Body of pancreas (tissue), 4 donors: Measurements from ENCODE around the gene SCRT2. TPM values are rescaled to one million over a fixed set of nuclear protein-coding genes. Genes with fewer than 3 reads are reported as not detected.

Experiments
- ATAC-seq: fragments of 150-250 bp; one replicate; pipeline ENCODE4 v1.9.1; 2016
- DNase-seq, 4 donors: peaks; one replicate each; pipeline ENCODE4 v3.0.0-alpha.2; 2019
- H3K27ac ChIP-seq, 4 donors: fragments of 200-600 bp; sonication (generic); 1 replicate in 3 of 4; 2 replicates in 1 of 4; pipeline versions ENCODE4 v1.5.1 to v1.6.1; 2016 to 2019; ENCODE audit warnings: mild to moderate bottlenecking in 1 of 4, mixed read lengths in 1 of 4, moderate library complexity in 1 of 4
- H3K27me3 ChIP-seq, 2 donors: fragments of 200-600 bp; sonication (generic); one replicate each; pipeline ENCODE4 v1.6.0; 2016; ENCODE audit warnings: mild to moderate bottlenecking in 1 of 2
- H3K36me3 ChIP-seq, 2 donors: fragments of 200-600 bp; sonication (generic); replicated peaks in 1 of 2; 2 replicates each; pipeline ENCODE4 v1.5.1; 2016; ENCODE audit warnings: low read depth in 2 of 2; ENCODE audit not compliant: insufficient read depth in 1 of 2
- H3K4me1 ChIP-seq: fragments of 200-600 bp; sonication (generic); one replicate; pipeline ENCODE4 v1.6.0; 2016
- H3K4me3 ChIP-seq, 2 donors: fragments of 200-600 bp; sonication (generic); 1 replicate in 1 of 2; 2 replicates in 1 of 2; pipeline ENCODE4 v1.5.1; 2016 to 2019
- H3K9me3 ChIP-seq, 3 donors: fragments of 200-600 bp; sonication (generic); 1 replicate in 2 of 3; 2 replicates in 1 of 3; pipeline ENCODE4 v1.5.1; 2016
- POLR2A ChIP-seq, 3 donors: fragments of 450-650 bp; IDR thresholded peaks; one replicate each; pipeline ENCODE4 v1.6.1; 2016; ENCODE audit warnings: antibody characterized with exemption in 3 of 3, mild to moderate bottlenecking in 2 of 3
- WGBS, 2 donors: methylation state at CpG; one replicate each; pipeline ENCODE4 v1.1.5; 2017; 5-methylcytosine and 5-hydroxymethylcytosine counted together
- intact Hi-C: fragments of 100-400 bp; cut with DNase I; formaldehyde crosslinking; loops from one replicate; pipeline ENCODE4 v1.15.1; 2023
- total RNA-seq, 2 donors: library from RNA; depleted of rRNA; stranded (reverse); fragments of >200 nt; gene quantifications; one replicate each; pipeline ENCODE4 v1.1.0, GENCODE V29; 2016
- TF ChIP-seq, protein P1 (sequence below), 7 experiments: fragments of 450-650 bp in 4 of 7; fragments of 200-600 bp in 3 of 7; sonication (generic) in 3 of 7; IDR thresholded peaks; one replicate each; pipeline ENCODE4 v1.5.1; 2016 to 2019; ENCODE audit warnings: antibody characterized with exemption in 7 of 7

Gene SCRT2
- total RNA-seq, 2 donors from 2014 or later = under 0.01 TPM; not detected in 1

DNA sequence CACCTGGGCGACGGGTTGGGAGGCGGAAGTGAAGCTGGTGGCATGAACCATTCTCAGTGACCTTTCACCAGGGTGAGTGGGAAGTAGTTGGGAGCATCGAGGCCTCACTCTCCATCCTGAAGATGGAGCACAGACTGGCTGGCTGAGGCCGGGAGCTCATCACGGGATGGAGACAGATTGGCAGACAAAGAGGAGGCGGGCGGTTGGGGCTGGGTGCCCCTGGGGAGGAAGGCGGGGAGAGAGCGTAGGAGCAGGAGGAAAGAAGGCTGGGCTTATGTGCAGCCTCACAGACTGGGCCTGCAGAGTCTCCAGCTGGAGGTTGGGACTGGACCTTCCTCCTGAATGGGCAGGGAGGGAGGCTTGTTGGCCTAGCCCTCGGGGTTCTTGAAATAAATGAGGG, 44.2 kb upstream of the SCRT2 start:
- ATAC-seq (no peak), DNase-seq (no peak)
- H3K4me3 ChIP-seq = no peak overlapping the region
- intact Hi-C loops = no loop called here
- TF ChIP-seq POLR2A (IDR thresholded peaks at IDR 0.05) = no peak
- TF ChIP-seq, protein P1, sequence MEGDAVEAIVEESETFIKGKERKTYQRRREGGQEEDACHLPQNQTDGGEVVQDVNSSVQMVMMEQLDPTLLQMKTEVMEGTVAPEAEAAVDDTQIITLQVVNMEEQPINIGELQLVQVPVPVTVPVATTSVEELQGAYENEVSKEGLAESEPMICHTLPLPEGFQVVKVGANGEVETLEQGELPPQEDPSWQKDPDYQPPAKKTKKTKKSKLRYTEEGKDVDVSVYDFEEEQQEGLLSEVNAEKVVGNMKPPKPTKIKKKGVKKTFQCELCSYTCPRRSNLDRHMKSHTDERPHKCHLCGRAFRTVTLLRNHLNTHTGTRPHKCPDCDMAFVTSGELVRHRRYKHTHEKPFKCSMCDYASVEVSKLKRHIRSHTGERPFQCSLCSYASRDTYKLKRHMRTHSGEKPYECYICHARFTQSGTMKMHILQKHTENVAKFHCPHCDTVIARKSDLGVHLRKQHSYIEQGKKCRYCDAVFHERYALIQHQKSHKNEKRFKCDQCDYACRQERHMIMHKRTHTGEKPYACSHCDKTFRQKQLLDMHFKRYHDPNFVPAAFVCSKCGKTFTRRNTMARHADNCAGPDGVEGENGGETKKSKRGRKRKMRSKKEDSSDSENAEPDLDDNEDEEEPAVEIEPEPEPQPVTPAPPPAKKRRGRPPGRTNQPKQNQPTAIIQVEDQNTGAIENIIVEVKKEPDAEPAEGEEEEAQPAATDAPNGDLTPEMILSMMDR (IDR thresholded peaks at IDR 0.05) = no peak
- no peaks in the 10 kb centered on the region for H3K4me1 ChIP-seq
- H3K27ac ChIP-seq = no peak overlapping the region
- no peaks in the 10 kb centered on the region for H3K9me3 ChIP-seq
- H3K36me3 ChIP-seq = no peaks in the 10 kb centered on the region
- H3K27me3 ChIP-seq = peaks cover 0 to 2% of the 10 kb centered on the region in 2 donors
- 63 to 64% methylated on average over 11 of the region's 11 CpGs for WGBS, 2 donors

DNA sequence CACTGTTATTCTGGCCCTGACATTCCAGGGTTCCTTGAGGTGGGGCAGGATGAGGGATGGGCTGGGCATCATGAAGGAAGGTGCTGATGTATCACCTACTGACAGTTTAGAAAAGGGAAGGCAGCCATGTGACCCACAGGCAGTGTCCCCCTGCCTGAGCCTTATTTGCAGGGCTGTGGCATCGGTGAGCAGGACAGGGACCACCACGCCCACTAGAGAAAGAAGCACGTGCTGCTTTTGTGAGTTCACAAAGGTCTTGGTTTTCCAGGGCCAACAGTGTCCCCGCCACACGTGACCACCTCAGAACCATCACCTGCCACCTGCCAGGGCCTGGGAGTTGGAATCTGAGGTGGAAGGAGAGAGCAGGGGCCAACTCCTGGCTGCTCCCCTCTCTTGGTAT, 43.5 kb upstream of the SCRT2 start:
- TF ChIP-seq, protein P1 (IDR thresholded peaks at IDR 0.05) = no peak
- no peak for TF ChIP-seq POLR2A (IDR thresholded peaks at IDR 0.05)
- H3K27me3 ChIP-seq = no peaks in the 10 kb centered on the region
- intact Hi-C loops = no loop called here
- DNase-seq (no peak), ATAC-seq (no peak)
- H3K27ac ChIP-seq = no peak overlapping the region
- H3K36me3 ChIP-seq = no peaks in the 10 kb centered on the region
- WGBS, 2 donors = 73 to 83% methylated on average over 5 of the region's 5 CpGs
- no peaks in the 10 kb centered on the region for H3K4me1 ChIP-seq
- H3K9me3 ChIP-seq = no peaks in the 10 kb centered on the region
- H3K4me3 ChIP-seq = no peak overlapping the region

DNA sequence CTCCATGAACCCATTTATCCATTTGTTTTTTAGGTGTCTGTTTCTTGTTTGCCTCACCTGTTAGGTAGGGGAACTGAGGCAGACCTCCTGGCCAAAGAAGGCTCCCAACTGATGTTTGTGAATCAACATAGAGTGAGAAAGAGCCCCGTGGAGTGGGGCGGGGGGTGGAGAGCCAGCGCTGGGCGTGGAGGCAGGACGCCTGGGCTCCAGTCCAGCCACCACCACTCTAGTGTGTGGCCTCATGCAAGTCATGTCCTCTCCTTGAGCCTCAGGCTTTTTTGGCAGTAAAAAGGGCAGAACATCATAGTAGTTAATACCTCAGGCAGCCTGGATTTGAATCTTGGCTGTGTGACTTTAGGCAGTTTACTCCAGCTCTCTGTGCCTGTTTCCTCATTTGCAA, 42.2 kb upstream of the SCRT2 start:
- ATAC-seq (no peak), DNase-seq (no peak)
- TF ChIP-seq POLR2A (IDR thresholded peaks at IDR 0.05) = no peak
- TF ChIP-seq, protein P1 (IDR thresholded peaks at IDR 0.05) = no peak
- Histone ChIP-seq H3K36me3 (no peaks in the 10 kb centered on the region), H3K27me3 (no peaks in the 10 kb centered on the region), H3K4me3 (no peak overlapping the region), H3K4me1 (no peaks in the 10 kb centered on the region), H3K9me3 (peaks cover 0 to 4% (median 0%) of the 10 kb centered on the region in 3 donors), H3K27ac (no peak overlapping the region)
- whole genome bisulfite sequencing, 2 donors = 47 to 67% methylated on average over 5 of the region's 5 CpGs
- intact Hi-C loops = no loop called here

DNA sequence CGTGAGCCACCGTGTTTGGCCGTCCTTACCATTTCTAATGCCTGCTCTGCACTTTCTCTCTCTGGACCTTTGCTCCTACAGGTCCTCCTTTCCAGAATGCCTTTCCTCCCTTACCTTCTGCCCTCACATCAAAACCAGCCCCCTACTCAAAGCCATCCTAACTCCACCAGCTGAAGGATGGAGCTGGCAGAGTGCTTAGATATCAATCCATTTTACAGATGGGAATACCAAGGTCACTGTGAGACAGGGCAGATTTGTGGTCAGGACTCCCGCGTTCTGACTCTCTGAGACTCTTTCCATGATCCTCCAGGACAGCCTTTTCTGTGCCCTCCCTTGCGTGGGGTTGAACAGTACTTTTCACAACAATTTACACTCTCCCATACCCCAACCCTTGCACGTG, 41.7 kb upstream of the SCRT2 start:
- no peaks in the 10 kb centered on the region for H3K27me3 ChIP-seq
- DNase-seq = no peak
- 66 to 82% methylated on average over 7 of the region's 7 CpGs for WGBS, 2 donors
- H3K9me3 ChIP-seq = peaks cover 0 to 4% (median 0%) of the 10 kb centered on the region in 3 donors
- H3K4me3 ChIP-seq = no peak overlapping the region
- TF ChIP-seq, protein P1 (IDR thresholded peaks at IDR 0.05) = no peak
- TF ChIP-seq POLR2A (IDR thresholded peaks at IDR 0.05) = no peak
- no peaks in the 10 kb centered on the region for H3K36me3 ChIP-seq
- no peak for ATAC-seq
- no peak overlapping the region for H3K27ac ChIP-seq
- intact Hi-C loops = no loop called here
- H3K4me1 ChIP-seq = no peaks in the 10 kb centered on the region

DNA sequence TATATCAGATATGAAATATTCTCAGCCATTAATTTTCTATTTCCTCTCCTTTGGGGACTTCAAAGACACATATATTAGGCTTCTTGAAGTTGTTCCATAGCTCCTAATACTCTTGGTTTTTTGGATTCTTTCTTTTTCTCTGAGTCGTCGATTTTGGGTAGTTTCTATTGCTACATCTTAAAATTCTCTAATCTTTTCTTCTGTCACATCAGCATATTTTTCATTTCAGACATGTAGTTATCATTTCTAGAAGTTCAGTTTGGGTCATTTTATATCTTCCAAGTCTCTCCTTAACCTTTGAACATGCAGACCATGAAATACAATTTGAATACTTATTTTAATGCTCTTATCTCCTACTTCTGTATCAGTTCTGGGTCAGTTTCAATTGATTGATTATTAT, 38.9 kb upstream of the SCRT2 start:
- 67 to 77% methylated on average over 2 of the region's 2 CpGs for WGBS, 2 donors
- no peak for ATAC-seq
- DNase-seq = no peak
- TF ChIP-seq POLR2A (IDR thresholded peaks at IDR 0.05) = no peak
- TF ChIP-seq, protein P1 (IDR thresholded peaks at IDR 0.05) = no peak
- Histone ChIP-seq H3K27me3 (peaks cover 0 to 5% of the 10 kb centered on the region in 2 donors), H3K36me3 (no peaks in the 10 kb centered on the region), H3K4me1 (peaks cover 5% of the 10 kb centered on the region), H3K4me3 (no peak overlapping the region), H3K27ac (no peak overlapping the region), H3K9me3 (peaks cover 0 to 4% (median 0%) of the 10 kb centered on the region in 3 donors)
- intact Hi-C loops = no loop called here
